Kidney epithelial cell (primary cell): ENCODE data around the gene LCN9. TPM values are rescaled to one million over a fixed set of nuclear protein-coding genes. Genes with fewer than 3 reads are reported as not detected.

Source experiments
- DNase-seq: peaks from one replicate; pipeline ENCODE4 v3.0.0-alpha.2; 2010; ENCODE audit warnings: low read depth
- H3K27me3 ChIP-seq: 2 replicates; pipeline ENCODE4 v1.6.0; 2011; ENCODE audit warnings: low read length; ENCODE audit not compliant: control insufficient read depth, insufficient read depth
- H3K36me3 ChIP-seq: 2 replicates; pipeline ENCODE4 v1.5.1; 2011; ENCODE audit warnings: low read length; ENCODE audit not compliant: control insufficient read depth, insufficient read depth
- H3K4me3 ChIP-seq: 2 replicates; pipeline ENCODE4 v1.5.1; 2011; ENCODE audit warnings: low read depth, mild to moderate bottlenecking, control low read depth, low read length
- CTCF ChIP-seq: IDR thresholded peaks from 2 replicates; pipeline ENCODE4 v1.5.1; 2011; ENCODE audit warnings: mild to moderate bottlenecking, moderate library complexity, low read length, control low read depth, inconsistent platforms; ENCODE audit not compliant: insufficient read depth, poor library complexity, severe bottlenecking
- total RNA-seq: library from RNA; depleted of rRNA; stranded (reverse); fragments of >200 nt; gene quantifications from 2 replicates; pipeline ENCODE4 v1.2.3, GENCODE V29; 2015

The LCN9 gene
- total RNA-seq, 1 donor from 2014 or later, result not detected

- no peak for TF ChIP-seq CTCF
- DNase-seq, result no peak
- Histone ChIP-seq H3K27me3 (peaks cover 39% of the 10 kb centered on the region), H3K4me3 (no peak overlapping the region), H3K36me3 (no peaks in the 10 kb centered on the region)
Measured at GRCh38 chr9:135714242-135715055, 51.3 kb downstream of the LCN9 start.

- no peak for DNase-seq
- H3K4me3 ChIP-seq, result no peak overlapping the region
- H3K27me3 ChIP-seq, result peaks cover 39% of the 10 kb centered on the region
- H3K36me3 ChIP-seq, result no peaks in the 10 kb centered on the region
- no peak for TF ChIP-seq CTCF
Measured at GRCh38 chr9:135715056-135715595, 52.0 kb downstream of the LCN9 start.

GRCh38 chr9:135716045-135716444 lies 52.9 kb downstream of the LCN9 start:
- Histone ChIP-seq H3K36me3 (no peaks in the 10 kb centered on the region), H3K4me3 (no peak overlapping the region), H3K27me3 (peaks cover 39% of the 10 kb centered on the region)
- DNase-seq, result no peak
- no peak for TF ChIP-seq CTCF

Other genes starting within 250 kb of the LCN9 start
- gene PPP1R26, start 183.5 kb upstream of the LCN9 start, total RNA-seq, result 47.2 and 48.0 TPM in 2 replicates
- gene MRPS2, start 162.6 kb upstream of the LCN9 start, total RNA-seq, result 72.4 and 93.2 TPM in 2 replicates
- not detected in 2 replicates for gene LCN1, start 141.9 kb upstream of the LCN9 start, total RNA-seq
- not detected in 2 replicates for gene OBP2A, start 117.2 kb upstream of the LCN9 start, total RNA-seq
- gene PAEP, start 101.6 kb upstream of the LCN9 start, total RNA-seq, result 0.21 TPM in 1 of 2 replicates, not detected in the other
- gene GLT6D1, start 23.8 kb upstream of the LCN9 start, total RNA-seq, result not detected in 2 replicates
- gene SOHLH1, start 36.2 kb downstream of the LCN9 start, total RNA-seq, result not detected in 2 replicates
- gene KCNT1, start 38.9 kb downstream of the LCN9 start, total RNA-seq, result not detected in 2 replicates
- gene CAMSAP1, start 244.2 kb downstream of the LCN9 start, total RNA-seq, result 70.4 and 73.3 TPM in 2 replicates